ENCODE data around the gene PRELID3B.

- TF ChIP-seq CTCF (IDR thresholded peaks at IDR 0.05; ENCODE audit: low read depth, low read length), result no peak
- no peak for TF ChIP-seq EZH2phosphoT487 (IDR thresholded peaks at IDR 0.05; ENCODE audit: low read depth)
Measured at GRCh38 chr20:59033093-59033492, 9.5 kb downstream of the PRELID3B start.

Measured in OCI-LY3 (cell line).